ENCODE data around the gene FXYD6. TPM values are rescaled to one million over a fixed set of nuclear protein-coding genes. Genes with fewer than 3 reads are reported as not detected.

Gene FXYD6
- total and polyA plus RNA-seq, 9 of the 15 experiments (the other 6 are each of a cell fraction or from before 2014, with no cell fraction given): 0.07 to 0.35 TPM; not detected in 7

- TF ChIP-seq EZH2 (IDR thresholded peaks at IDR 0.05; ENCODE audit: borderline replicate concordance, low read depth, low read length) (no peak), U2AF1 (optimal IDR thresholded peaks at IDR 0.05; ENCODE audit: low read depth, low read length) (no peak), ZNF551 (CRISPR knock-in tag; IDR thresholded peaks at IDR 0.05) (no peak), PTRF (tag; IDR thresholded peaks at IDR 0.05) (no peak), NCOR1 (IDR thresholded peaks at IDR 0.05) (peak; percentile 73), HDAC8 (tag; IDR thresholded peaks at IDR 0.05) (no peak), REST (IDR thresholded peaks at IDR 0.05; ENCODE audit: borderline replicate concordance) (peak; percentile 47; the same call in 1 of the 2 replicates), REST (CRISPR knock-in tag; IDR thresholded peaks at IDR 0.05; ENCODE audit: low read depth) (no peak), CBX2 (IDR thresholded peaks at IDR 0.05; ENCODE audit: insufficient read depth, low read length, poor library complexity, severe bottlenecking) (no peak), SRSF9 (IDR thresholded peaks at IDR 0.05; ENCODE audit: borderline replicate concordance, low read depth, low read length) (no peak), ZNF717 (CRISPR knock-in tag; IDR thresholded peaks at IDR 0.05) (no peak), ZNF695 (CRISPR knock-in tag; IDR thresholded peaks at IDR 0.05) (no peak), MYC (IDR thresholded peaks at IDR 0.05; ENCODE audit: low read depth, low read length) (peak; percentile 89), MYC (CRISPR knock-in tag; IDR thresholded peaks at IDR 0.05; ENCODE audit: borderline replicate concordance, low read depth) (no peak), ZNF24 (IDR thresholded peaks at IDR 0.05) (peak; percentile 95), MIER1 (IDR thresholded peaks at IDR 0.05; ENCODE audit: low read depth) (no peak), NR2C1 (IDR thresholded peaks at IDR 0.05) (peak; percentile 47; the same call in 1 of the 2 replicates), NR2C1 (tag; IDR thresholded peaks at IDR 0.05) (no peak), RBM14 (IDR thresholded peaks at IDR 0.05; ENCODE audit: borderline replicate concordance, insufficient read depth, low read depth, low read length) (no peak), C11orf30 (IDR thresholded peaks at IDR 0.05; ENCODE audit: low read depth) (peak; percentile 71), KLF6 (CRISPR knock-in tag; IDR thresholded peaks at IDR 0.05; ENCODE audit: borderline replicate concordance) (no peak), MAFK (IDR thresholded peaks at IDR 0.05; ENCODE audit: low read length) (peak; percentile 38; the same call in 1 of the 2 replicates), RB1 (IDR thresholded peaks at IDR 0.05; ENCODE audit: low read depth) (0 out of 2 replicates have a peak, but pooled peaks have one; percentile 28)
Measured at GRCh38 chr11:117909611-117910382, 33.3 kb upstream of the FXYD6 start (continued).

All from K562 (cell line).